GM23338 (cell line): ENCODE data around the gene FRAS1. TPM values are rescaled to one million over a fixed set of nuclear protein-coding genes. Genes with fewer than 3 reads are reported as not detected.

Experiments used
- ATAC-seq: fragments of 200-7000 bp; cut with Tn5 transposase; 3 replicates; pipeline ENCODE4 v1.9.1; 2020
- DNase-seq: peaks from one replicate; pipeline ENCODE4 v3.0.0-alpha.2; 2015; ENCODE audit warnings: low spot score
- H2AFZ ChIP-seq: fragments of 200-600 bp; sonication (generic); 2 replicates; pipeline ENCODE4 v1.8.0; 2016; ENCODE audit warnings: antibody characterized with exemption, mild to moderate bottlenecking, moderate library complexity
- H3F3A ChIP-seq: fragments of 200-600 bp; sonication (generic); replicated peaks from 2 replicates; pipeline ENCODE4 v1.8.0; 2017; ENCODE audit warnings: antibody characterized with exemption, mixed run types, low read depth
- H3K27ac ChIP-seq: fragments of 200-600 bp; sonication (generic); 2 replicates; pipeline ENCODE4 v1.6.1; 2016; ENCODE audit warnings: low read depth
- H3K27me3 ChIP-seq: fragments of 200-600 bp; sonication (generic); 2 replicates; pipeline ENCODE4 v1.8.0; 2016; ENCODE audit warnings: mild to moderate bottlenecking, mixed run types, moderate library complexity; ENCODE audit not compliant: insufficient read depth
- H3K36me3 ChIP-seq: fragments of 200-600 bp; sonication (generic); 2 replicates; pipeline ENCODE4 v1.8.0; 2016; ENCODE audit warnings: mild to moderate bottlenecking; ENCODE audit not compliant: insufficient read depth
- H3K4me1 ChIP-seq: fragments of 200-600 bp; sonication (generic); 2 replicates; pipeline ENCODE4 v1.8.0; 2016; ENCODE audit warnings: mild to moderate bottlenecking, moderate library complexity; ENCODE audit not compliant: insufficient read depth
- H3K4me2 ChIP-seq: fragments of 200-600 bp; sonication (generic); 2 replicates; pipeline ENCODE4 v1.7.1; 2017; ENCODE audit warnings: mixed run types
- H3K4me3 ChIP-seq: fragments of 200-600 bp; sonication (generic); 2 replicates; pipeline ENCODE4 v1.6.1; 2016; ENCODE audit warnings: mixed run types
- H3K79me2 ChIP-seq: fragments of 200-600 bp; sonication (generic); replicated peaks from 2 replicates; pipeline ENCODE4 v1.8.0; 2017; ENCODE audit warnings: mild to moderate bottlenecking; ENCODE audit not compliant: insufficient read depth
- H3K9me2 ChIP-seq: fragments of 200-600 bp; sonication (generic); 2 replicates; pipeline ENCODE4 v1.8.0; 2017; ENCODE audit not compliant: insufficient read depth
- H4K20me1 ChIP-seq: fragments of 200-600 bp; sonication (generic); replicated peaks from 2 replicates; pipeline ENCODE4 v1.8.0; 2017; ENCODE audit warnings: mild to moderate bottlenecking; ENCODE audit not compliant: insufficient read depth
- H3K27ac Mint-ChIP-seq: 2 replicates; pipeline ENCODE4 v1.8.0; 2020; ENCODE audit warnings: inconsistent platforms, mild to moderate bottlenecking, moderate library complexity, mixed read lengths
- H3K27me3 Mint-ChIP-seq: 3 replicates; pipeline ENCODE4 v1.8.0; 2022; ENCODE audit warnings: low read depth, mild to moderate bottlenecking, moderate library complexity, mixed read lengths, inconsistent platforms; ENCODE audit not compliant: insufficient read depth, poor library complexity
- H3K36me3 Mint-ChIP-seq: 3 replicates; pipeline ENCODE4 v1.8.0; 2021; ENCODE audit warnings: low read depth, mild to moderate bottlenecking, inconsistent platforms, moderate library complexity, mixed read lengths
- H3K4me1 Mint-ChIP-seq: 3 replicates; pipeline ENCODE4 v1.8.0; 2020; ENCODE audit warnings: mild to moderate bottlenecking, inconsistent platforms, mixed read lengths
- H3K4me3 Mint-ChIP-seq: 3 replicates; pipeline ENCODE4 v1.8.0; 2021; ENCODE audit warnings: moderate library complexity, mild to moderate bottlenecking, inconsistent platforms, mixed read lengths
- H3K9me3 Mint-ChIP-seq: 3 replicates; pipeline ENCODE4 v1.8.0; 2020; ENCODE audit warnings: moderate library complexity, mild to moderate bottlenecking, inconsistent platforms, mixed read lengths
- CREB1 ChIP-seq: fragments of 250-450 bp; sonication (Bioruptor Pico); IDR thresholded peaks from 2 replicates; pipeline ENCODE4 v1.5.0; 2020; ENCODE audit warnings: low read depth, mild to moderate bottlenecking, moderate library complexity
- ETS1 ChIP-seq: IDR thresholded peaks from 2 replicates; pipeline ENCODE4 v1.6.1; 2016; ENCODE audit warnings: antibody characterized with exemption
- EZH2 ChIP-seq: fragments of 200-600 bp; sonication (generic); IDR thresholded peaks from one replicate; pipeline ENCODE4 v1.8.0; 2017; ENCODE audit warnings: antibody characterized with exemption, mild to moderate bottlenecking, low read depth; ENCODE audit not compliant: unreplicated experiment
- EZH2phosphoT487 ChIP-seq: fragments of 200-600 bp; sonication (generic); IDR thresholded peaks from one replicate; pipeline ENCODE4 v1.8.1; 2018; ENCODE audit warnings: antibody characterized with exemption; ENCODE audit not compliant: unreplicated experiment
- JUNB ChIP-seq: IDR thresholded peaks from one replicate; pipeline ENCODE4 v1.6.1; 2016; ENCODE audit warnings: antibody characterized with exemption; ENCODE audit not compliant: unreplicated experiment
- NANOG ChIP-seq: IDR thresholded peaks from 2 replicates; pipeline ENCODE4 v1.6.1; 2016; ENCODE audit warnings: antibody characterized with exemption, borderline replicate concordance
- POLR2AphosphoS5 ChIP-seq: IDR thresholded peaks from 2 replicates; pipeline ENCODE4 v1.6.1; 2016; ENCODE audit warnings: antibody characterized with exemption, low read depth
- STAT1 ChIP-seq: IDR thresholded peaks from one replicate; pipeline ENCODE4 v1.6.1; 2016; ENCODE audit warnings: antibody characterized with exemption; ENCODE audit not compliant: unreplicated experiment
- ZNF114 ChIP-seq: fragments of 250-450 bp; sonication (Bioruptor Pico); IDR thresholded peaks from 2 replicates; pipeline ENCODE4 v1.5.0; 2020; ENCODE audit warnings: mild to moderate bottlenecking, moderate library complexity
- ZNF331 ChIP-seq: fragments of 250-450 bp; sonication (Bioruptor Pico); IDR thresholded peaks from 2 replicates; pipeline ENCODE4 v1.5.0; 2020; ENCODE audit warnings: low read depth, mild to moderate bottlenecking, moderate library complexity
- ZNF462 ChIP-seq: fragments of 250-450 bp; sonication (Bioruptor Pico); IDR thresholded peaks from 2 replicates; pipeline ENCODE4 v1.5.0; 2020; ENCODE audit warnings: mild to moderate bottlenecking, moderate library complexity
- polyA plus RNA-seq: library from polyadenylated mRNA; unstranded; fragments of >200 nt; fragmentation: Nextera tagmentation; extraction: Ambion mirVana; gene quantifications from 2 replicates; pipeline ENCODE4 v1.2.1, GENCODE V29; 2016
- total RNA-seq: library from RNA; depleted of rRNA; stranded (reverse); fragments of >200 nt; shearing (Covaris generic); gene quantifications from 2 replicates; pipeline ENCODE4 v1.2.3, GENCODE V29; 2014
- TF ChIP-seq, protein P1 (sequence below), 2 experiments: fragments of 200-600 bp in 1 of 2; sonication (generic) in 1 of 2; conservative IDR thresholded peaks; 2 replicates each; pipeline versions ENCODE4 v1.5.1 to v1.6.1; 2016 to 2017; ENCODE audit warnings: antibody characterized with exemption in 2 of 2, low read depth in 2 of 2, mild to moderate bottlenecking in 2 of 2, moderate library complexity in 1 of 2
- TF ChIP-seq, protein P2 (sequence below): IDR thresholded peaks from one replicate; pipeline ENCODE4 v1.6.1; 2018; ENCODE audit warnings: antibody characterized with exemption; ENCODE audit not compliant: unreplicated experiment

Gene FRAS1
- total and polyA plus RNA-seq, 2 experiments from 2014 or later: 12.4 to 108 TPM

- H3K79me2 ChIP-seq: no peaks in the 10 kb centered on the region
- no peak for TF ChIP-seq EZH2
- no peak for TF ChIP-seq EZH2phosphoT487
- no peak for TF ChIP-seq ZNF331 (CRISPR knock-in tag)
- no peak for TF ChIP-seq ZNF114
- TF ChIP-seq STAT1: no peak
- TF ChIP-seq ZNF462 (CRISPR knock-in tag): no peak
- TF ChIP-seq NANOG: no peak
- TF ChIP-seq, protein P1, sequence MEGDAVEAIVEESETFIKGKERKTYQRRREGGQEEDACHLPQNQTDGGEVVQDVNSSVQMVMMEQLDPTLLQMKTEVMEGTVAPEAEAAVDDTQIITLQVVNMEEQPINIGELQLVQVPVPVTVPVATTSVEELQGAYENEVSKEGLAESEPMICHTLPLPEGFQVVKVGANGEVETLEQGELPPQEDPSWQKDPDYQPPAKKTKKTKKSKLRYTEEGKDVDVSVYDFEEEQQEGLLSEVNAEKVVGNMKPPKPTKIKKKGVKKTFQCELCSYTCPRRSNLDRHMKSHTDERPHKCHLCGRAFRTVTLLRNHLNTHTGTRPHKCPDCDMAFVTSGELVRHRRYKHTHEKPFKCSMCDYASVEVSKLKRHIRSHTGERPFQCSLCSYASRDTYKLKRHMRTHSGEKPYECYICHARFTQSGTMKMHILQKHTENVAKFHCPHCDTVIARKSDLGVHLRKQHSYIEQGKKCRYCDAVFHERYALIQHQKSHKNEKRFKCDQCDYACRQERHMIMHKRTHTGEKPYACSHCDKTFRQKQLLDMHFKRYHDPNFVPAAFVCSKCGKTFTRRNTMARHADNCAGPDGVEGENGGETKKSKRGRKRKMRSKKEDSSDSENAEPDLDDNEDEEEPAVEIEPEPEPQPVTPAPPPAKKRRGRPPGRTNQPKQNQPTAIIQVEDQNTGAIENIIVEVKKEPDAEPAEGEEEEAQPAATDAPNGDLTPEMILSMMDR (conservative IDR thresholded peaks at IDR 0.05; ENCODE audit: low read depth in 2 of 2): no peak
- no peak for TF ChIP-seq POLR2AphosphoS5
- no peak for TF ChIP-seq CREB1 (CRISPR knock-in tag)
- no peak for TF ChIP-seq JUNB
- TF ChIP-seq ETS1: no peak
- TF ChIP-seq, protein P2, sequence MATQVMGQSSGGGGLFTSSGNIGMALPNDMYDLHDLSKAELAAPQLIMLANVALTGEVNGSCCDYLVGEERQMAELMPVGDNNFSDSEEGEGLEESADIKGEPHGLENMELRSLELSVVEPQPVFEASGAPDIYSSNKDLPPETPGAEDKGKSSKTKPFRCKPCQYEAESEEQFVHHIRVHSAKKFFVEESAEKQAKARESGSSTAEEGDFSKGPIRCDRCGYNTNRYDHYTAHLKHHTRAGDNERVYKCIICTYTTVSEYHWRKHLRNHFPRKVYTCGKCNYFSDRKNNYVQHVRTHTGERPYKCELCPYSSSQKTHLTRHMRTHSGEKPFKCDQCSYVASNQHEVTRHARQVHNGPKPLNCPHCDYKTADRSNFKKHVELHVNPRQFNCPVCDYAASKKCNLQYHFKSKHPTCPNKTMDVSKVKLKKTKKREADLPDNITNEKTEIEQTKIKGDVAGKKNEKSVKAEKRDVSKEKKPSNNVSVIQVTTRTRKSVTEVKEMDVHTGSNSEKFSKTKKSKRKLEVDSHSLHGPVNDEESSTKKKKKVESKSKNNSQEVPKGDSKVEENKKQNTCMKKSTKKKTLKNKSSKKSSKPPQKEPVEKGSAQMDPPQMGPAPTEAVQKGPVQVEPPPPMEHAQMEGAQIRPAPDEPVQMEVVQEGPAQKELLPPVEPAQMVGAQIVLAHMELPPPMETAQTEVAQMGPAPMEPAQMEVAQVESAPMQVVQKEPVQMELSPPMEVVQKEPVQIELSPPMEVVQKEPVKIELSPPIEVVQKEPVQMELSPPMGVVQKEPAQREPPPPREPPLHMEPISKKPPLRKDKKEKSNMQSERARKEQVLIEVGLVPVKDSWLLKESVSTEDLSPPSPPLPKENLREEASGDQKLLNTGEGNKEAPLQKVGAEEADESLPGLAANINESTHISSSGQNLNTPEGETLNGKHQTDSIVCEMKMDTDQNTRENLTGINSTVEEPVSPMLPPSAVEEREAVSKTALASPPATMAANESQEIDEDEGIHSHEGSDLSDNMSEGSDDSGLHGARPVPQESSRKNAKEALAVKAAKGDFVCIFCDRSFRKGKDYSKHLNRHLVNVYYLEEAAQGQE: no peak
- H3K4me3 ChIP-seq: no peak overlapping the region
- peak; percentile 41 for DNase-seq
- H3K27me3 ChIP-seq: no peaks in the 10 kb centered on the region
- Mint-ChIP-seq H3K9me3 (no peaks in the 10 kb centered on the region), H3K27ac (peak overlapping the region; percentile 61), H3K36me3 (peaks cover 53% of the 10 kb centered on the region), H3K4me1 (peaks cover 41% of the 10 kb centered on the region), H3K27me3 (peaks cover 5% of the 10 kb centered on the region), H3K4me3 (peak overlapping the region; percentile 2; the same call in 1 of the 3 replicates)
- H4K20me1 ChIP-seq: no peaks in the 10 kb centered on the region
- peak overlapping the region; percentile 24; the same call in 1 of the 2 replicates for H3K4me2 ChIP-seq
- no peaks in the 10 kb centered on the region for H3K9me2 ChIP-seq
- peaks cover 22% of the 10 kb centered on the region for H3K4me1 ChIP-seq
- H2AFZ ChIP-seq: no peak overlapping the region
- ATAC-seq: peak; percentile 27; the same call in 2 of the 3 replicates
- H3K27ac ChIP-seq: peak overlapping the region; percentile 26; the same call in 1 of the 2 replicates
- peaks cover 17% of the 10 kb centered on the region for H3K36me3 ChIP-seq
- H3F3A ChIP-seq: 0 out of 2 replicates have a peak, but pooled peaks cover 3% of the 10 kb centered on the region
Measured at GRCh38 chr4:78370631-78371372, 313.7 kb downstream of the FRAS1 start.
